PFSK-1 (cell line): ENCODE measurements around the gene TMPRSS11A.

ENCODE experiments used
- FOXP2 ChIP-seq: optimal IDR thresholded peaks from 2 replicates; pipeline ENCODE3; 2011; ENCODE audit warnings: borderline replicate concordance, control low read depth, inconsistent platforms; ENCODE audit not compliant: insufficient read depth; ENCODE audit errors: extremely low read length, extremely low read depth
- POLR2AphosphoS5 ChIP-seq: IDR thresholded peaks from 2 replicates; pipeline ENCODE4 v1.6.1; 2012; ENCODE audit warnings: low read depth, mild to moderate bottlenecking, control low read depth, low read length, moderate library complexity
- SIN3A ChIP-seq: IDR thresholded peaks from 2 replicates; pipeline ENCODE4 v1.6.1; 2012; ENCODE audit warnings: mild to moderate bottlenecking, low read length, moderate library complexity, borderline replicate concordance; ENCODE audit not compliant: insufficient read depth
- TAF1 ChIP-seq: IDR thresholded peaks from 2 replicates; pipeline ENCODE4 v1.6.1; 2012; ENCODE audit warnings: low read length, control low read depth, borderline replicate concordance; ENCODE audit not compliant: insufficient read depth
- TF ChIP-seq, protein P1 (sequence below), 2 experiments: IDR thresholded peaks; 2 replicates each; pipeline versions ENCODE4 v1.6.1 to v1.8.0; 2011 to 2012; ENCODE audit warnings: low read depth in 2 of 2, low read length in 2 of 2, control low read depth in 1 of 2, inconsistent platforms in 1 of 2, mild to moderate bottlenecking in 1 of 2, moderate library complexity in 1 of 2; ENCODE audit not compliant: insufficient read depth in 1 of 2

The TMPRSS11A gene

DNA sequence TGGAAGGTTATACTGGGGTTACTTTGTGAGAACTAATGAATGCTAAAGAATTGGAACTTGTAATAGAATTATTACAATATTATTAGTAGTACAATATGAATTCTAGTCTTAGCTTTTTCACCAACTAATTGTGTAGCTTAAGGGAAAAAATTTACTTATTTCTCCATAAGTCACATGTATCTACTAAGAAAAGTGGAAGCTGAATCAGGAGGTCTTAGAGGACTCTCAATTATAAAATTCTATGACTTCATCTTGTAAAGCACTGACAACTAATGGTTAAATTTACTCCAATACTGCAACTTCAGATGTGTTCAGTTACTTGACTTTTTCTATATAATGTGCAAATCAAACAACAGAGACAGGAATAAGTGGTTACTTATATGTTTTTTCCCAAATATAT is 78.6 kb downstream of the TMPRSS11A start:
- no peak for TF ChIP-seq FOXP2
- TF ChIP-seq, protein P1, sequence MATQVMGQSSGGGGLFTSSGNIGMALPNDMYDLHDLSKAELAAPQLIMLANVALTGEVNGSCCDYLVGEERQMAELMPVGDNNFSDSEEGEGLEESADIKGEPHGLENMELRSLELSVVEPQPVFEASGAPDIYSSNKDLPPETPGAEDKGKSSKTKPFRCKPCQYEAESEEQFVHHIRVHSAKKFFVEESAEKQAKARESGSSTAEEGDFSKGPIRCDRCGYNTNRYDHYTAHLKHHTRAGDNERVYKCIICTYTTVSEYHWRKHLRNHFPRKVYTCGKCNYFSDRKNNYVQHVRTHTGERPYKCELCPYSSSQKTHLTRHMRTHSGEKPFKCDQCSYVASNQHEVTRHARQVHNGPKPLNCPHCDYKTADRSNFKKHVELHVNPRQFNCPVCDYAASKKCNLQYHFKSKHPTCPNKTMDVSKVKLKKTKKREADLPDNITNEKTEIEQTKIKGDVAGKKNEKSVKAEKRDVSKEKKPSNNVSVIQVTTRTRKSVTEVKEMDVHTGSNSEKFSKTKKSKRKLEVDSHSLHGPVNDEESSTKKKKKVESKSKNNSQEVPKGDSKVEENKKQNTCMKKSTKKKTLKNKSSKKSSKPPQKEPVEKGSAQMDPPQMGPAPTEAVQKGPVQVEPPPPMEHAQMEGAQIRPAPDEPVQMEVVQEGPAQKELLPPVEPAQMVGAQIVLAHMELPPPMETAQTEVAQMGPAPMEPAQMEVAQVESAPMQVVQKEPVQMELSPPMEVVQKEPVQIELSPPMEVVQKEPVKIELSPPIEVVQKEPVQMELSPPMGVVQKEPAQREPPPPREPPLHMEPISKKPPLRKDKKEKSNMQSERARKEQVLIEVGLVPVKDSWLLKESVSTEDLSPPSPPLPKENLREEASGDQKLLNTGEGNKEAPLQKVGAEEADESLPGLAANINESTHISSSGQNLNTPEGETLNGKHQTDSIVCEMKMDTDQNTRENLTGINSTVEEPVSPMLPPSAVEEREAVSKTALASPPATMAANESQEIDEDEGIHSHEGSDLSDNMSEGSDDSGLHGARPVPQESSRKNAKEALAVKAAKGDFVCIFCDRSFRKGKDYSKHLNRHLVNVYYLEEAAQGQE (IDR thresholded peaks at IDR 0.05; ENCODE audit: insufficient read depth in 1 of 2, low read depth in 2 of 2, low read length in 2 of 2) = no peak
- TF ChIP-seq SIN3A = no peak
- no peak for TF ChIP-seq TAF1

DNA sequence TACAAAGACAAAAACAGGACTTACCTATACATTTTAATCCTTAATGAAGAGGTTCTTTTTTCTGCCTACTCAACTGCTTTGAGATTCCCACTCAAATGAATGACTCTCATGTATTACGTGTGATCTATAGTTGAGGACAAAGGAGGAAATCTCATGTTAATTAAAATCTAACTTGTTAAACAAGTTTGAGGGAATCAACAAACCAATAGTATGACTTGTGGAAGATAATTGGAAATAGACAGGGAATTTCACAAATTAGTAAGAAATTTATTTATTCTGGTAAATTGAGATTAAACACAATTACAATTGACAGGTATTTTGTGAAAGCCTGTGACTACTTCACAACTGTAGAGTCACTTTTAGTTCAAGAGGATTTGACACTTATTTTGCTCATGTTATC is 79.4 kb downstream of the TMPRSS11A start, which contains the start of gene TMPRSS11D:
Gene TMPRSS11D (minus strand): TSS at position 101 of the 400 bp plus-strand sequence. CDS start 69 bp downstream, at position 32.
- no peak for TF ChIP-seq TAF1
- TF ChIP-seq FOXP2 = no peak
- TF ChIP-seq, protein P1 (IDR thresholded peaks at IDR 0.05; ENCODE audit: insufficient read depth in 1 of 2, low read depth in 2 of 2, low read length in 2 of 2) = no peak
- no peak for TF ChIP-seq SIN3A
- TF ChIP-seq POLR2AphosphoS5 = no peak

DNA sequence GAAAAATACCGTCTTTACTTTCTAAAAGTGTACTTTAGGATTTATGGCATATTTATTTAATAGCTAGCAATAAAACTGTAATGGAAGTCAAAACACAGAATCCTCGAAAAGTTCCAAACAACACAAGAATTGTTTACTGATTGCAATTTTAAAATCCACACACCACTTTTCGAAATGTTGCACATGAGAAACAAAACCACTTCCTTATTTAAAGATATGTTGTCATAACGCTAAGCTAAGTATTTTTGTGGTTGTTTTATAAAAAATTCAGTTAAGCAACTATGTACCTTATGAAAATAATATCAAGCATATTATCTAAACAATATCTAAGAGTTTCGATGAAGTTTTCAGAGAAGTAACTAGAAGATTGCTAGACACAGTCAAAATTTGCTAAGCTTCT is 79.8 kb downstream of the TMPRSS11A start:
- TF ChIP-seq, protein P1 (IDR thresholded peaks at IDR 0.05; ENCODE audit: insufficient read depth in 1 of 2, low read depth in 2 of 2, low read length in 2 of 2) = no peak
- TF ChIP-seq FOXP2 (no peak), POLR2AphosphoS5 (no peak), SIN3A (no peak), TAF1 (no peak)

DNA sequence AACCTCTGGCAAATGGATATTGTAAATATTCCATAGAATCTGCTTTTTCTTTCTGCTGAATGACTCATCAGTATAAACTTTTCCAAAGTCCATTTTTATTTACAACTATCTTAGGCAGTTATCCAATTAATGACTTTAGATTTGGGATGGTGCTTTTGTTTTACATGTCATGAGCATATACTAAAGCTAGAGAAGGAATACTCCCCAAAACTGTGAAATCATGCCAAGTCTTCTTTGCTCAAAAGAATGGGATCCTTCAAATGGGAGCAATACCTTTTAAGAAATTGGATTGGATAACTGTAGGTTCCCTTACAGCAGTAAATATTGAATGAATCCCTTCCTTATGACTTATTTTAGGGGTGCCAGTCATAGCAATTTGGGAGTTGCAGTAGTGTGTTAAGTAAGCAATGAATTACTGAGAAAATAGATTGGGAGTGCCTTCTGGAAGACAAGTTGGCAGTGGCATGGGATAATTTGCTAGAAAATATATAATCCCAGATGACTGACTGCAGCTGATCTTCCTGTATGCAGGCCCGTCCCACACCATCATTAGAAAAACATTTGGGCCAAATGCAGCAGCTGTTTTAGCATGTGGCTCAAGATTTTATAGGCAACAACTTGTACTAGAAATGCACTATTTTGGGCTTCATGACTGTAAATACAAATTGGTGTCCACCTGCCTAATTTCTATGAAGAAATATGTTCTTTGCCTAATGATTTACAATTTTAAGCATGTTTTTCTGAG is 82.3 kb downstream of the TMPRSS11A start:
- TF ChIP-seq POLR2AphosphoS5 (no peak), SIN3A (no peak), FOXP2 (no peak), TAF1 (no peak)
- TF ChIP-seq, protein P1 (IDR thresholded peaks at IDR 0.05; ENCODE audit: insufficient read depth in 1 of 2, low read depth in 2 of 2, low read length in 2 of 2) = no peak

DNA sequence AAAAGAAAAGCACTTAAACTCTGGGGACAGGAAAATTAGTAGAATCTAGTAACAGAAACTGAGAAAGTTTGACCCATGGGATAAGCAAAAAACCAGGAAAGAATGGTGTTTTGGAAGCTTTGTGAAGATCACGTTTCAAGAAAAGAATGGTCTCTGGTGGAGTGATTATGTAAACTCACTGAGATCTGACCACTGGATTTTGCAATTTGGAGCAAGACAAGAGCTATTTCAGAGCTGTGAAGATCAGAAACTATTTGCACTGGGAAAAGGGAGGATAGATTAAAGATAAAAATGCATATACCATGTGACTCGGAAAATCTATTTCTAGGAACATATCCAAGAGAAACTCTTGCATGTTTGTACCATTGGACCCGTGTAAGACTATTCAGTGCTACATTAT is 83.8 kb downstream of the TMPRSS11A start:
- TF ChIP-seq, protein P1 (IDR thresholded peaks at IDR 0.05; ENCODE audit: insufficient read depth in 1 of 2, low read depth in 2 of 2, low read length in 2 of 2) = no peak
- TF ChIP-seq POLR2AphosphoS5 (no peak), SIN3A (no peak), TAF1 (no peak), FOXP2 (no peak)
